DOHH2 (cell line): ENCODE results near the gene AMBRA1.

Source experiments
- EZH2phosphoT487 ChIP-seq: fragments of 200-600 bp; sonication (generic); IDR thresholded peaks from 2 replicates; pipeline ENCODE4 v1.6.1; 2017; ENCODE audit warnings: borderline replicate concordance, mild to moderate bottlenecking, antibody characterized with exemption, low read length, moderate library complexity, mixed read lengths
- TF ChIP-seq, protein P1 (sequence below): fragments of 200-600 bp; sonication (generic); IDR thresholded peaks from one replicate; pipeline ENCODE4 v1.5.1; 2014; ENCODE audit warnings: antibody characterized with exemption, mild to moderate bottlenecking, low read depth, low read length; ENCODE audit not compliant: poor library complexity, severe bottlenecking

DNA sequence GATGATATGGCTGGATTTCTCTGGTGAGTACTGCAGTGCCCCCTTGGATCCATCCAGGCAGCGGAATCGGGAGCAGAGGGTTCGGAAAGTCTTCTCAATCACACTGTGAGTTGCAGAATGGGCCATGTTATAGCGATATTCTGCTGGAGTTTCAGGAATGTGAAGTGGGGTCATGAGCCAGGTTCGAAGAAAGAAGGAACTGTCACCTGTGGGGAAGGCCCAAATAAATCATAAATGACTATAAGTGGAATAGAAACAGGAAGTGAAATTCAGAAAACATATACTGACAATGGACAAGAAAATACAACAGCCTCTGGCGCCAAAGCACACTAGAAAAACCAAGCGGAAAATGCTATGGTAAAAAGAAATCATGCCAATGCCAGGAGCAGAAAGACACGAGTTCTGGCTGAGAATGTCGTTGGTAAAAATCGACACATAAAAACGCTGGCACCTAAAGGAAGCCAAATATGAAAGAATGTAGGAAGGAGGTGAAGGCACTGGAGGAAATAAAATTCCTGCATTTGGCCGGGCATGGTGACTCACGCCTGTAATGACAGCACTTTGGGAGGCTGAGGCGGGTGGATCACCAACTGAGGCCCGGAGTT, 10.0 kb upstream of the AMBRA1 start:
- TF ChIP-seq, protein P1, sequence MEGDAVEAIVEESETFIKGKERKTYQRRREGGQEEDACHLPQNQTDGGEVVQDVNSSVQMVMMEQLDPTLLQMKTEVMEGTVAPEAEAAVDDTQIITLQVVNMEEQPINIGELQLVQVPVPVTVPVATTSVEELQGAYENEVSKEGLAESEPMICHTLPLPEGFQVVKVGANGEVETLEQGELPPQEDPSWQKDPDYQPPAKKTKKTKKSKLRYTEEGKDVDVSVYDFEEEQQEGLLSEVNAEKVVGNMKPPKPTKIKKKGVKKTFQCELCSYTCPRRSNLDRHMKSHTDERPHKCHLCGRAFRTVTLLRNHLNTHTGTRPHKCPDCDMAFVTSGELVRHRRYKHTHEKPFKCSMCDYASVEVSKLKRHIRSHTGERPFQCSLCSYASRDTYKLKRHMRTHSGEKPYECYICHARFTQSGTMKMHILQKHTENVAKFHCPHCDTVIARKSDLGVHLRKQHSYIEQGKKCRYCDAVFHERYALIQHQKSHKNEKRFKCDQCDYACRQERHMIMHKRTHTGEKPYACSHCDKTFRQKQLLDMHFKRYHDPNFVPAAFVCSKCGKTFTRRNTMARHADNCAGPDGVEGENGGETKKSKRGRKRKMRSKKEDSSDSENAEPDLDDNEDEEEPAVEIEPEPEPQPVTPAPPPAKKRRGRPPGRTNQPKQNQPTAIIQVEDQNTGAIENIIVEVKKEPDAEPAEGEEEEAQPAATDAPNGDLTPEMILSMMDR, result no peak
- no peak for TF ChIP-seq EZH2phosphoT487
